HUES64 (cell line): ENCODE results near the gene MIF4GD.
"Not testable (repeated sequence)": the region's sequence is repeated elsewhere in the genome, so short reads cannot be mapped to it uniquely, and the experiment has no call there.

ENCODE experiments used
- H3K27ac ChIP-seq: 2 replicates; pipeline ENCODE4 v1.7.0; 2013; ENCODE audit warnings: low read depth, low read length, inconsistent platforms
- H3K27me3 ChIP-seq: 2 replicates; pipeline ENCODE4 v1.6.1; 2013; ENCODE audit warnings: mild to moderate bottlenecking, low read length; ENCODE audit not compliant: insufficient read depth
- H3K36me3 ChIP-seq: 2 replicates; pipeline ENCODE4 v1.6.1; 2013; ENCODE audit warnings: mild to moderate bottlenecking, low read length; ENCODE audit not compliant: insufficient read depth
- H3K4me1 ChIP-seq: 2 replicates; pipeline ENCODE4 v1.6.1; 2013; ENCODE audit warnings: mild to moderate bottlenecking, low read length, moderate library complexity; ENCODE audit not compliant: insufficient read depth
- H3K4me3 ChIP-seq: 2 replicates; pipeline ENCODE4 v1.5.1; 2013; ENCODE audit warnings: mild to moderate bottlenecking, low read length, moderate library complexity
- H3K9ac ChIP-seq: 2 replicates; pipeline ENCODE4 v1.6.1; 2013; ENCODE audit warnings: mild to moderate bottlenecking, low read depth, low read length
- H3K9me3 ChIP-seq: 2 replicates; pipeline ENCODE4 v1.6.1; 2013; ENCODE audit warnings: low read depth, low read length; ENCODE audit not compliant: insufficient read depth
- WGBS: fragments of 150-250, 120-280 bp; methylation state at CpG from one replicate; pipeline ENCODE4 v1.1.7; 2013; ENCODE audit warnings: missing lambda C conversion rate; 5-methylcytosine and 5-hydroxymethylcytosine counted together

MIF4GD gene

GRCh38 chr17:75285123-75285522 lies 14.1 kb upstream of the MIF4GD start:
- Histone ChIP-seq H3K27me3 (no peaks in the 10 kb centered on the region), H3K9ac (no peak overlapping the region), H3K36me3 (peaks cover 34% of the 10 kb centered on the region), H3K4me3 (no peak overlapping the region), H3K9me3 (no peaks in the 10 kb centered on the region), H3K27ac (no peak overlapping the region), H3K4me1 (no peaks in the 10 kb centered on the region)
- 94% methylated on average over 6 of the region's 6 CpGs for WGBS

DNA sequence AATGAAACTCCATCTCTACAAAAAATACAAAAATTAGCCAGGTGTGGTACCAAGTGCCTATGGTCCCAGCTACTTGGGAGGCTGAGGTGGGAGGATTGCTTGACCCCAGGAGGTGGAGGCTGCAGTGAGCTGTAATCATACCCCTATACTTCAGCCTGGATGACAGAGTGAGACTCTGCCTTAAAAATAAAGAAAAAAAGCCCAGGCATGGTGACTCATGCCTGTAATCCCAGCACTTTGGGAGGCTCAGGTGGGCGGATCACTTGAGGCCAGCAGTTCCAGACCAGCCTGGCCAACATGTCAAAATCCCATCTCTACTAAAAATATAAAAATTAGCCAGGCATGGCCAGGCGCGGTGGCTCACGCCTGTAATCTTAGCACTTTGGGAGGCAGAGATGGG lies 9.2 kb upstream of the MIF4GD start:
- H3K27me3 ChIP-seq, H3K9me3 ChIP-seq, H3K27ac ChIP-seq, H3K4me1 ChIP-seq, H3K9ac ChIP-seq, H3K4me3 ChIP-seq: not testable (repeated sequence)
- 92% methylated on average over 4 of the region's 4 CpGs for WGBS
- H3K36me3 ChIP-seq: peaks cover 29% of the 10 kb centered on the region

- Histone ChIP-seq H3K4me1 (no peaks in the 10 kb centered on the region), H3K4me3 (no peak overlapping the region), H3K9ac (no peak overlapping the region), H3K27me3 (no peaks in the 10 kb centered on the region), H3K36me3 (peaks cover 34% of the 10 kb centered on the region), H3K27ac (no peak overlapping the region), H3K9me3 (no peaks in the 10 kb centered on the region)
- WGBS: 90% methylated on average over 6 of the region's 6 CpGs
Measured at GRCh38 chr17:75277664-75278071, 6.6 kb upstream of the MIF4GD start.

DNA sequence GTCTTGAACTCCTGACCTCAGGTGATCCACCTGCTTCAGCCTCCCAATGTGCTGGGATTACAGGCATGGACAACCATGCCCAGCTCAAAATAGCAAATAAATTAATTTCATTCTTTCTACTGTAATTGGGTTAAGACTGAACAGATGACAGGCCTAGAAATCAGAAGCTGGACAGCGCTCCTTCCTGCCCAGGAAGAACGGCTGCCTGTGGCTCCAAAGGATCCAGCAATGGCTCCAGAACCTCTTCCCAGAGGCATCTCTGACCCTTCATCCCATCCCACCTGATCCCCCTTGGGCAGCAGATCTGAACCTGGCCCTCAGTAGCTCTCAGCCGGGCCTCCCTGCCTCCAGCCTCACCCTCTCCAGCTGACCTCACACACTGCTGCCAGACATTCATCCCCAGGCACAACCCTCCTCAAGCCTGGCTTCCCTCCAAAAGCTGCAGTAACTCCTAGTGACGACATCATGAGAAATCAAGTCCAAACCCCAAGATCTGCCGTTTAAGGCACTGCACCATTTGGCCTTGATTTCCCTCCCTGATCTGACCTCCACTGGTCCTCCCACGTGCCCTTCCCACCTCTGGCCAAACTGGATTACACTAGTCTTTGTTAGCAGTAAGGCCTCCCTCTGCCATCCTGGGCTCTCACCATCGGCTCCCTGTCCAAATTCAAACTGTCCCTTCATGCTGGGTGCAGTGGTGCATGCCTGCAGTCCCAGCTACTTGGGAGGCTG lies 3.1 kb upstream of the MIF4GD start:
- Histone ChIP-seq H3K27ac (no peak overlapping the region), H3K9ac (no peak overlapping the region), H3K9me3 (no peaks in the 10 kb centered on the region), H3K4me1 (no peaks in the 10 kb centered on the region), H3K4me3 (no peak overlapping the region), H3K27me3 (no peaks in the 10 kb centered on the region), H3K36me3 (peaks cover 19% of the 10 kb centered on the region)
- 95% methylated on average over 7 of the region's 7 CpGs for WGBS

DNA sequence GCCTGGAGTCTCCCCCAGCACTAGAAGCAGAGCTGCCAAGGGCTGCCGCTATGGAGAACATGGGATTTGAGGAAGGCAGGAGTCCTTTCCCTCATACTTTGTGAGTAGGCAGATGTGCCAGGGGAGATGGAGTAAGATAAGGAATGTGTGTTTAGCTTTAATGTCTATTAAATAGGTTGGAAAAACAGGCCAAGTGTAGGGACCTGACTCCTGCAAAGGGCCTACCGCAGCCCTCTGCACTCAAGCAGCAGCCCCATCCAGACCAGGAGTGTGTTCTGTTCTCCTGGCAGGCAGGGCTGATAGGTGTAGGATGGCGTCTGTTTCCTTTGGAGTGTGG lies 1.8 kb upstream of the MIF4GD start:
- 96% methylated on average over 3 of the region's 3 CpGs for WGBS
- no peaks in the 10 kb centered on the region for H3K27me3 ChIP-seq
- H3K4me1 ChIP-seq: peaks cover 3% of the 10 kb centered on the region; the same call in 1 of the 2 replicates
- peaks cover 16% of the 10 kb centered on the region for H3K36me3 ChIP-seq
- no peak overlapping the region for H3K27ac ChIP-seq
- H3K9me3 ChIP-seq: no peaks in the 10 kb centered on the region
- H3K4me3 ChIP-seq: no peak overlapping the region
- no peak overlapping the region for H3K9ac ChIP-seq

GRCh38 chr17:75271955-75272847 lies 1.2 kb upstream of the MIF4GD start:
- Histone ChIP-seq H3K9me3 (no peaks in the 10 kb centered on the region), H3K4me1 (peaks cover 5% of the 10 kb centered on the region; the same call in 1 of the 2 replicates), H3K4me3 (peak overlapping the region; percentile 91), H3K36me3 (peaks cover 15% of the 10 kb centered on the region), H3K27me3 (no peaks in the 10 kb centered on the region), H3K27ac (no peak overlapping the region), H3K9ac (peak overlapping the region; percentile 89)
- WGBS: 65% methylated on average over 24 of the region's 24 CpGs

DNA sequence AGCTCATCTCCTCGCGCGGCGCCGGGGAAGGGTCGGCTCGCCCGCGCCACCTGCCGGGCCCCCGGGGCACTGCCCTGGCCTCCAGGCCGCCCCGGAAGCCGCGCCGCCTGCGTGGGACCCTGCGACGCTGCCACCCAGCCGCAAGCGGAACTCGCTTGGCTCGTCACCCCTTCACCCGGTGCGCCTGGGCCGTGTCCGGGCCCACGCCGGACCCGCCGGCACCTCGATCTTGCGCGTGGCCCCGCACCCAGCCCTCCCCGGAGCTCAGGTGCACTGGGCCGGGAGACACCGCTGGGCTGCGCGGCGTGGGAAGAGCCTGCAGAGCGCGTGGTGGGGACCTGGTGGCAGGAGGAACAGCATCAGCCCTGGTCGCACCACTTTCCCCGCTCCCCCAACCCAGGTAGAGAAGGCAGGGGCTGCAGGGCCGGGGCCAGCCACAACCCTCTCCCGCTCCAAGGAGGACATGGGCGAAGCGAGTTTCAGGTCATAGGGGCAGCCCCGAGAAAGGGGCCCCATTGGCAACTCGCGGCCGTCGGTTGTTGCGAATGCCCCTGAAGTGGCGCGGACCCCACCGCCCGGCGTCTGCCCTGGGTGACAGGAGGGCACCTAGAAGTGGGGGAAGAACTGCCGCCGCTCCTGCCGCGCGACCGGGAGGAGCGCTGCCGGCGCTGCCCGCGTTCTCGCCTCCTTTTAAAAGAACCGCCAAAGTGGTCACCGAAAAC lies 363 bp upstream of the MIF4GD start:
- Histone ChIP-seq H3K4me3 (peak overlapping the region; percentile 91), H3K4me1 (peaks cover 5% of the 10 kb centered on the region; the same call in 1 of the 2 replicates), H3K27ac (peak overlapping the region; percentile 40; the same call in 1 of the 2 replicates), H3K36me3 (peaks cover 19% of the 10 kb centered on the region), H3K9ac (peak overlapping the region; percentile 89), H3K9me3 (no peaks in the 10 kb centered on the region), H3K27me3 (no peaks in the 10 kb centered on the region)
- WGBS: under 1% methylated on average over 74 of the region's 74 CpGs

DNA sequence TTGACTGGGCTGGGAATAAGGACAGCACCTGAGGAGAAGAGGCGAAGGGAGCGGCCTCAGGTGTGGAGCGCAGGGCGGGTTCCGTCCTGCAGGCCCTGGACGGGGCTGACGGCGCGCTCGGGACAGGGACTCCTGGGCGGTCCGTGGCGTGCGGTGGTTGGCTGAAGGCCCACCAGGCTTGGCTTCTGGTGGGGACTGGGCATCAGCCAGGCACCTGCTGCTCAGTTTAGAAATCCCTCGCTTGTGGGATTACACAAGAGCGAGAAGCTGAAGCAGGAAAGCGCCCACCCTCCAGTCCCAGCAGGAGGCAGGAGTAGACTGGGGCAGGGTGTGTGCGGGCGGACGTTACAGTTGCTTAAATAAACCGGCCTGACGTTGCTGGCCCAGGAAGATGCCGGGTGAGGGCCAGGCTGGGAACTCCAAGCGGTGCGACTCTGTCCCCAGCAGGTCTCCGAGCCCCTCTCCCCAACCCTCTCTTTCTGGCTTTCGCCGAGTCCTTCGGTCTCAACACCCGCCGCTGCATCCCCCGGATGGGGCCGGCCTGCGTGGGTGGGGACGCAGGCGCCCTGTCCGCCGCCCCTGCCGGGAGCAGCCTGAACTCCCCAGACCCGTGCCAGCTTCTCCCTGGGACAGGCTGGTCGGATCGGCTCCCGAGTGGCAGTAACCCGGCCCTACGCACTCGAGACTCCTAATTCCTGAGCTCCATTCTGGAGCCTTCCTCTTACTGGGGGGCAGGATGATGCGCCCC lies 639 bp downstream of the MIF4GD start:
- 1% methylated on average over 47 of the region's 47 CpGs for WGBS
- peak overlapping the region; percentile 66 for H3K27ac ChIP-seq

GRCh38 chr17:75269844-75270217 lies 1.2 kb downstream of the MIF4GD start:
- no peaks in the 10 kb centered on the region for H3K27me3 ChIP-seq
- no peaks in the 10 kb centered on the region for H3K9me3 ChIP-seq
- H3K9ac ChIP-seq: peak overlapping the region; percentile 81
- no peak overlapping the region; the same call in 1 of the 2 replicates for H3K27ac ChIP-seq
- H3K4me3 ChIP-seq: peak overlapping the region; percentile 91
- peaks cover 35% of the 10 kb centered on the region for H3K36me3 ChIP-seq
- H3K4me1 ChIP-seq: peaks cover 5% of the 10 kb centered on the region; the same call in 1 of the 2 replicates
- 32% methylated on average over 6 of the region's 6 CpGs for WGBS

More for the DNA sequence above, 639 bp downstream of the MIF4GD start:
- no peaks in the 10 kb centered on the region for H3K27me3 ChIP-seq
- H3K9me3 ChIP-seq: no peaks in the 10 kb centered on the region
- peaks cover 5% of the 10 kb centered on the region; the same call in 1 of the 2 replicates for H3K4me1 ChIP-seq
- H3K36me3 ChIP-seq: peaks cover 29% of the 10 kb centered on the region
- H3K4me3 ChIP-seq: peak overlapping the region; percentile 91
- peak overlapping the region; percentile 81 for H3K9ac ChIP-seq

GRCh38 chr17:75267411-75268232 lies 3.4 kb downstream of the MIF4GD start:
- WGBS: 52% methylated on average over 14 of the region's 14 CpGs
- Histone ChIP-seq H3K27me3 (no peaks in the 10 kb centered on the region), H3K36me3 (peaks cover 45% of the 10 kb centered on the region), H3K4me3 (no peak overlapping the region), H3K9me3 (no peaks in the 10 kb centered on the region), H3K4me1 (peaks cover 9% of the 10 kb centered on the region), H3K9ac (no peak overlapping the region), H3K27ac (peak overlapping the region; percentile 37; the same call in 1 of the 2 replicates)
